NCI-H524 treated with DMSO at 0.1 percent for 48 hours (cell line): ENCODE data around the gene FAM13C.
"Not testable (repeated sequence)": the region's sequence is repeated elsewhere in the genome, so short reads cannot be mapped to it uniquely, and the experiment has no call there.

Experiments used
- DNase-seq: peaks from one replicate; lab custom pipeline; 2025; lab: John Stamatoyannopoulos, UW

FAM13C gene

DNA sequence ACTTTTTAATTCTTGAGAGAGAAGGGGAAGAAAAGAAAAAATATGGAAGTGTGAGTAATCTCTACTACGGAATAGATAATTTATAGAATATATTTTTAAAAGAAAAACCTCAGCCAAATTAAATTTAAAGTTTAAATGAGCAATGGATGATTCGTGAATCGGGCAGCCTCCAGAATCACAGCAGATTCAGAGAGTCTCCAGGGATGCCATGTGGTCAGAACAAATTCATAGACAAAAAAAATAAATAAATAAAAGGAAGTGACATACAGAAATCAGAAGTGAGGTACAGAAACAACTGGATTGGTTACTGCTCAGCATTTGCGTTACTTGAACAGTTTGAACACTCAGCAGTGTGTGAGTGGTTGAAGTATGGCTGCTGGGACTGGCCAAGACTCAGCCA, 132.9 kb downstream of the FAM13C start:
- DNase-seq = no peak

DNA sequence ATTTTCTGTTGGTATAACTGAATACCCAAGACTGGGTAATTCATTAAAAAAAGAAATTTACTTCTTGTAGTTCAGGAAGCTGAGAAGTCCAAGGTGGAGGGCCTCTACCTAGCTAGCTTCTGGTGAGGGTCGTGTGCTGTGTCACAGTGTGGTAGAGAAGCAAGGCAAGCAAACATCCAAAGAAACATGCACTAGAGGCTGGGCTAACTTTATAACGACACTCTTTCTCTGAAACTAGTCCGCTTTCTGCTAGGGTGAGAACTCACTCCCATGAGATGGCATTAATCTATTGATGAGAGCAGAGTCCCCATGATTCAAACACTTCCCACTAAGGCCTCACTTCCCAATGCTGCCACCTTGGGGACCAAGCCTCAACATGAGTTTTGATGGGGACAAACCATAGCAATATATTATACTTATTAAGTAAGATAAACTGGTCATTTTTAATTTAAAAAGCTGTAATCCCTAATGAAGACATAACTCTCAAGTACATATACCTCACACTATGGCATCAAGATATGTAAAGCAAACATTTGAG, 135.1 kb downstream of the FAM13C start:
- no peak for DNase-seq

DNA sequence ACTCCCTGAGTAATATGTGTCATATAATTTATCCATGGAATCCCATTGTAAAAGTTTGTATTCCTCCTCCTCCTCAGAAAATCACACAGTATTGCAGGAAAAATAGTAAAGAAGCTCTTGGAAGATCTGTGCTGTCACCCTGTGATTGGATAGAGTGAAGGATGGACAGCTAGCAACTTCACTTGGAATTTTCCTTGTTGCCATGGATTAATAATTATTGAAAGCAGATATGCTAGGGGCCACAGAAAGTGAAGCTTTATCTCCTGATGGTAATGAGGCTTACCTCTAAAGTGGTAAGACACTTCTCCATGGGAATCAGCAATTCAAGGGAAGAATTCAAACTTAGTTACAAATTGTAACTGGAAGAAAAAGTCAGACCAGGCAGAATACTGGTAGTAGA, 137.1 kb downstream of the FAM13C start:
- DNase-seq = no peak

DNA sequence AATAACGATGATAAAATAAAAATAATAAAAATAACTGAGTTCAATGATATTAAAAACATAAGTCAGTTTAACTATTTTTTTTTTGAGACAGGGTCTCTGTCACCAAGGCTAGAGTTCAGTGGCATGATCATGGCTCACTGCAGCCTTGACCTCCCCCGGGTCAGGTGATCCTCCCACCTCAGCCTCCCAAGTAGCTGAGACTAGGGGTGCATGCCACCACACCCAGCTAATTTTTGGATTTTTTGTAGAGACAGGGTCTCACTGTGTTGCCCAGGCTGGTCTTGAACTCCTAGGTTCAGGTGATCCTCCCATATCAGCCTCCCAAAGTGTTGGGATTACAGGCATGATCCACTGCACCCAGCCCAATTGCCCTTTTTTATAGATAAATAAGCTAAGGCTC, 138.8 kb downstream of the FAM13C start:
- DNase-seq = not testable (repeated sequence)

DNA sequence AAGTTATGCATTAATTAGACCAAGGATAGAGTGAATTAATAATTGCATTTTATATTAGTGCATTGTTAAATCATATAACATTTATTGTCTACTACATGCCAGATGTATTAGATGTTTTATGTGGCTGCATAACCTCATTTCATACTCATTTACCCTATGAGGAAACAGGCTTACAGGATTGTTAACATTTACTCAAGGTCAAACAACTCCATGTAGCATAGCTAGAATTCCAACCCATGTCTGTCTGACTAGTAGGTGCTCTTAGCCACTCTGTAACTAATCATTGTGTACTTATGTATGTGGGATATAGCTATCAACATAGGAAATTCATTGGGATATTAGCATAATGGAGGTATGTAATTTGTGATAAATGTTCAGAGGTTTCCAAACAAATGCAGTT, 139.6 kb downstream of the FAM13C start:
- no peak for DNase-seq

DNA sequence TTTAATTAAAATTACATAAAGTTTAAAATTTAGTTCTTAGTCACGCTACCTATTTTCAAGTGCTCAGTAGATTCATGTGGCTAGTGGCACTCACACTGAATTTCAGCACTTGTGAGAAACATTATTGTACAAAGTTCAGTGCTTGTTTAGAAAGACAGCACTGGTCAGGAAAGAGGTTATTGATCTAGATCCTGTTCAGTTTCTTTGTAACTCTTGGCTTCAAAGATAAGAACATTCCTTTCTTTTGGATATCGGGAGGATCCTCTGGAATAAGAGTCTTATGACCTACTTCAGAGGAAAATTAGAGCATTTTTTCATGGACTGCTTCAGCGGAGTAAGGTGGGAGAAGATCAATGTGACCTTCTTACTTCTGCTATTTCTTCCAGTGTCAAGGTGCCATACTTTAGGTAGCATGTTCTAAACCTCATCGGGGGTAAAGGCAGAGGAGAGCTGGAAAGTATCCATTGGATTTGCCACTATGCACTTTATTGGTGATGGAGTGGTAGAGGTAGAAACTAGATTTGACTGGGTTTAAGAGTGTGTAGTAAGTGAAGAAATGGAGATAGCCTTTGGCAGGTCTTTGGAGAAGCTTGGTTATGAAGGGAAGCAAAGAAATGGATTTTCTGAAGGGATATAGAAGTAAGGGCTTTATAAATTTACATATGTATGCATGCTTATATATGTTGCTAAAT, 146.0 kb downstream of the FAM13C start:
- DNase-seq = no peak

DNA sequence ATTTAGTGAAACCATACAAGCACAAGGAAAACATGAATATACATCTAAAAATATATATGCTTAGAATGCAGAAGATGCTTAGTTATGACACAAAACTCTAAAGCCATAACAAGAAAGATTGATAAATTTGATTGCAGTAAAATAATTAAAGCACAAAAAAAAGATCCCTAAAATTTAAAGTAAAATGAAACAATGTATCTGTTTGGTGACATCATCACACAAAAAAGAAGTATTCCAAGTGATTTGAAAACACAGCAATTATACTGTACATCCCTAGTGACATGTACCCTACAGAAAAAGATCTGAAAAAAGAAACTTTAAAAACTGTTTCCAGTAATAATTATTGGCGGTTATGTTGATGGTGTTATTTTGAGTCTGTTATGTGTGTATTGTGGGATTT, 148.2 kb downstream of the FAM13C start:
- DNase-seq = no peak

DNA sequence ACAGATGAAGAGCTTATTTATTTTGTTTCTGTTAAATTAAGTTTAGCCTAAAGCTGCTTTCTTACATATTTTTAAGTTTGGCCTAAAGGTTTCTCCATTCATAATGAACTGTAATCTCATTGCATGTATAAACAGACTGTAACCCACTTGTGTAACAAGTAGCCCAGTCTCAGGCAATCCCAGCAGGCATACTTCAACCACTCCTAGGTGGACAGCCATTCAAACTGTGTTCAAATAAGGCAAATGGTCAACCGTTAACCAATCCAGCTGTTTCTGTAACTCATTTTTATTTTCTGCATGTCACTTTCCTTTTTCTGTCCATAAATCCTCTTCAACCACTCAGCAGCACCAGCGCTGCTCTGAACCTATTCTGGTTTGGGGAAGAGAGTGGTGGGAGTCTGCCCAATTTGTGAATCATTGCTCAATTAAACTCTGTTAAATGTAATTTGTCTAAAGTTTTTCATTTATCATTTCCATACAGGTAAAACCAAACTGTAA, 150.0 kb downstream of the FAM13C start:
- no peak for DNase-seq

DNA sequence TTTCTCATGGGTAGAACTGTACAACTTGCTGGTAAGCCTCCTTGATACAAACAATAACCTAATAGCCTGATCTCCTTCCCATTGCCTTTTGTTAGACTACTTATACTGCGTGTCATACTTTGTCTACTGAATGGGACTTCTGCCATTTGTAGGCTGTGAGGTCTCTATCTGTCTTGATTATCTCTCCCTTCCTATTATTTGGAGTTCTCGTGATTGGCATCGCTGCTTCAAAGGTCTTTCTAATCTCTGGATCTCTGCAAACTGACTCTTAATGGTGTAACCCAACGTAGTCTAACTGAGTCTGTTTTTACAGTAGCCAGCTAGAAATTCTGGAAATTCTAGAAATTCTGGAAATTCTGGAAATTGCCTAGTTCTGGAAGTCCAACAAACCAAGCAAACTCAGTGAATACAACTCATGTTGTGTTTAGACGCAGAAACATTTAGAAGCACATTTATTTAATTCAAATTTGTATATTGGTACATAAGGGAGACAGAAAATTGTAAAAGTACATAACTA, 156.1 kb downstream of the FAM13C start:
- no peak for DNase-seq
